Esophagus muscularis mucosa (tissue), 4 donors: ENCODE results near the gene MRPL28.

Source experiments
- CTCF ChIP-seq, 3 experiments: fragments of 200-600 bp in 2 of 3; fragments of 450-650 bp in 1 of 3; sonication (generic) in 2 of 3; IDR thresholded peaks; one replicate each; pipeline ENCODE4 v1.5.1; 2017 to 2019; ENCODE audit warnings: antibody characterized with exemption in 3 of 3, mild to moderate bottlenecking in 2 of 3, moderate library complexity in 1 of 3
- EP300 ChIP-seq: sonication (generic); formaldehyde crosslinking; IDR thresholded peaks from one replicate; pipeline ENCODE4 v1.6.1; 2017; ENCODE audit warnings: antibody characterized with exemption
- POLR2A ChIP-seq: fragments of 450-650 bp; IDR thresholded peaks from one replicate; pipeline ENCODE4 v1.6.1; 2017; ENCODE audit warnings: antibody characterized with exemption, moderate library complexity, mild to moderate bottlenecking, low read depth

- TF ChIP-seq CTCF (IDR thresholded peaks at IDR 0.05) (no peak), POLR2A (no peak), EP300 (no peak)
These were observed 6.6 kb upstream of the MRPL28 start for GRCh38 chr16:376817-377418.
